HT1080 (cell line): ENCODE results near the gene CTDNEP1. TPM values are rescaled to one million over a fixed set of nuclear protein-coding genes. Genes with fewer than 3 reads are reported as not detected.
"Not testable (repeated sequence)": the region's sequence is repeated elsewhere in the genome, so short reads cannot be mapped to it uniquely, and the experiment has no call there.

Experiments used
- DNase-seq: peaks from one replicate; pipeline ENCODE4 v3.0.0-alpha.2; 2015; ENCODE audit warnings: low read depth
- total RNA-seq: library from RNA; depleted of rRNA; stranded (reverse); fragments of >200 nt; shearing (Covaris generic); gene quantifications from 2 replicates; pipeline ENCODE4 v1.2.3, GENCODE V29; 2014

The CTDNEP1 gene
- total RNA-seq, 1 experiment from 2014 or later = 79.9 TPM

DNA sequence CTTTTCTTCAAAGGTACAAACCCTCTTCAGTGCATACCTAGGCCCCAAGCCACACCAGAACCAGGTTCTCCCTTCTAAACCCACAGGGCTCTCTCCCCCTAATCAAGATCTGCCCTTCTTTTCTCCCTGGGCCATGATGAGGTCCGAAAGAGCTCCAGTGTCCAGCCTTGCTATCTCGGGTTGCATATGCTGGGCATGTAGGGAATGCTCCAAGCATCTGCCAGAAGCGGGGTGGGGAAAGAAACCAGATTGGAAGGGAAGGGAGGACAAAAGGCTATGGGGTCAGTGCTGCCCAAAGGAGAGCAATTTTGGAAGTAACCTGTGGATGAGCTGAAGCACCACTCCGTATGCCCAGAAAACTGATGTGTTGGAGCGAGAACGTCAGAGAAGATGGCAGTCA, 2.3 kb downstream of the CTDNEP1 start:
- no peak for DNase-seq

DNA sequence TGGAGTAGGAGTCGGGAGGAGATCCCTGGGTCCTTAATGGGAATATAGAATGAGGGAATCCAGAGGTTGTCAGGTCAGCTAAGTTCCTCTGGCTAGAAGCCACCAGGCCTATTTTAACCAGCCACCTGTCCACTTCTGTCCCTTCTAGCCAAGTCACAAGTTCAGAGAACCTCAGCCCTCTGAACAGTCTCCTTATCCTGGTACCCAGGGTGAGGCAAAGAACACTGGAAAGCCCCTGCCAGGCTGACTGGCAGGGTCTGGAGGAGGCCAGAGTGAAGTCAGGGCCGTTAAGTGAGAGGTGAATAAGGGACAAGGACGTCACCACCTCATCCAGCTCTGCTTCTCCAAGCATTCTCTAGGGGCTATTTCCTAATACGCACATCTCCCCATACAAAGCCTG, 2.7 kb downstream of the CTDNEP1 start:
- DNase-seq = no peak

DNA sequence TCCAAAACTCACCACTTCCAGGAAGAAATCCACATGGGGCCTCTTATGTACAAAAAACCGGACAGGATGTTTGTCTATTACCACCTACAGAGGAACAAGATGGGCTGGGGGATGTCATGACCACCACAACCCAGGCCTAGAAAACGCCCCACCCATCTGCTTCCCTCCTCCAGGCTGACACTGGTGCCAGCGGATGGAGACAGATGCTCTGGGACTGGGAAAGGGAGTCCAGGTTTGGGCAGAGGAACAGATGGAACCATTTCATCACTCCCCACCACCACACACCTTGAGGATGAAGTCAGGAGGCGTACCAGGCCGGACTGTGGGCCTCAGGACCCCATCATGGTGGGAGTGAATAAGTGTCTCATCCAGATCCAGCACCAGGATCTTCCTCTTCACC, 4.8 kb downstream of the CTDNEP1 start:
- no peak for DNase-seq

DNA sequence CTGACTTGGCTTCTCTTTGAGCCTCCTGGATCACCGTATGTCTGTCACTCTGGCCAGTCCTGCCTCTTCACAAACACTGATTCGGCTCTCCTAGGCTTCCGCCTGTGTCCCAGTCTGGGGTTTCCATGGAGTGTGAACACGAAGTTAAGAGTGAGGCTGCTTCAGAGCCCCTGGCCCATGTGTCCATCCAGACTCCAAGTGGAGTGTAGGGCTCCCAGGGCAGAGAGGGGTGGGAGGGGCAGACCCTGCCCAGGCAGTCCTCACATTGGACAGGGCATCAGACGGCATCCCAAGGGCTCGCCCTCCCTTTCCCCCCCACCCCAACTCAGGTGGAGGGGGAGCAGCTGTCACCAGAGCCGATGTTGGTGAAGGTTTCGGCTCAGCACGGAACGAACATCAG, 7.7 kb downstream of the CTDNEP1 start:
- DNase-seq = not testable (repeated sequence)

DNA sequence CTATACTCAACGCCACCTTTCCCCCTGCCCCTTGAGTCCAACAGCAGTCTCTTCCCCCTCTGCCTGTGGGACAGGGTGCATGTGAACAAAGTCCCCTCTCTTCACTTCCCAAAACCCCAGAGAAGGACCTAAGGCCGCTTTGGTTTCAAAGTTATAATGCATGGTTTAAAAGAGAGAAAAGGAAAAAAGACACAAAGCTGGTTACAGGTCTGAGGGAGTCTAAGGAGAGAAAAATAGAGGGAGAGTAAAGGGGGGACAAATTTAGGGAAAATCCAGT, 8.1 kb downstream of the CTDNEP1 start:
- no peak for DNase-seq

DNA sequence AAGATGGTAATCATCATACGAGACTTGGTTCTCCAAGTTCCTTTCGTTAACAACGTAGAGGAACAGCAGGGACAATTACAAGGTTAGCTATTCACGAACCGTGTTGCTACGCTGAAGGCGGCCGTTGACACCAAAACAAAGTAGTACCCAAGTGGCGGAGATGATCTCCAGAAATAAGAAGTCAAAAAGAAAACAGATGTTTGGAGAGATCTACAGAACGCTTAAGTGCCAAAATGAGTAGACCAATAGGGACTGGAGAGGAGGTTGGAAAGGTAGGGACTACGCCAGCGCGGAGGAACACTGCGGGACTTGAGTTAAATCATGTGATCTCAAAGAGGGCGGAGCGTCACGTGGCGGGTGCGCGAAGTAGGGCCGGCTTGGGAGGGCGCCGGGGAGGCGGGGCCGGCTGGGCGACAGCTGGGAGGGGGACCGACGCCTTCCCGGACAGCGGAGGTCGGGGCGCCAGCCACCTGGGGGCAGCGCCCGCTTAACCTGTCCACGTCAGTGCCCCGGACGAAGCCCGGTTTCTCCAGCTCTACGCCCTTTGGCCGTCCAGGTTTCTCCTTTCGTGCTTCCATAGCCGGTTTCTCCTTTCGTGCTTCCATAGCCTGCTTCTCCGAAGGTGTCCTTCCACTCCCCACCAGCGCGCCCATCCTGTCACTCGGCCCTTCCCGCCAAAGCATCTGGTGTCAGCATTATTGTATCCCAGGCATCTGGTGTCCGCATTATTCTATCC, 8.6 kb downstream of the CTDNEP1 start:
- peak; percentile 83 for DNase-seq

DNA sequence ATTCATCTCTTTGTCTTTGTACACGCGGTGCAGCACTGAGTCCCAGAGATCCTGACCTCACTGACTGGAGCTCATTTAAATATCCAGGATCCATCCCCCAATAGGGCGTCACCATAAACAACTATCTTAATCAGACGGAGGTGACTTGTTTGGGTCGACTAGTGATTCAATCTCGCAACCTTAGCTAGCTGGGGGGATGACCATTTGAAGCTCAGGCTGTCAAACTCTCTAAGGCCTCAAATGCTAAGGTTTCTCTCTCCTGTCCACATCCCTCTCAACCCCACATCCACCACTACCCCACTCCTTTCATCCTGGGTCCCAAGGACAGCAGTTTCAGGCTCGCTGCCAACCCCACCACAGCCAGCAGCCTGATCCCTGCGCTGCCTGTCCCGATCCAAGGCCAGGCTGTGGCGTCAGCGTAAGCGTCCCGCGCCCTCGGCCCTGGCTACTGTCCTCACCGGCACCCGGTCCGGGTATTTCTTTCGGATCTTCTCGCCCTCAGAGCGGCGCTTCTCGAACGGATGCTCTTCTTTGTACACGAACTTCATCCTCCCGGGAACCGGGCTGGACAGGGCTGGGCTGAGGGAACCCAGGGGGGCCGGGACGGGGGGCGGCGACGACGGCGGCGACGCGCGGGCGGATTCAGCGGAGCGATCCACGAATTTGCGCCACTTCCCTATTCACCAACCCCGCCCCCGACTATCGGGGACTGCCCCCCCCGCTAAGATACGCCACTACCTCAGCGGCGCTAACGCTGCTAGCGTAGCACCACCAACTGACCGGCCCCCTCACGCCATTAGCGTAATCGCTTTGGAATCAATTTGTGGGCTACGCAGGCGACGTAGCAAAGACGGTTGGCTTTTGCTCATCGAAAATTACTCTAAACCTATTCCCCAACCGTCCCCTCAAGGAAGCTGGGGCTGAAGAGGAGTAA, 9.5 kb downstream of the CTDNEP1 start, which contains the start of gene GABARAP:
TSS of gene GABARAP (minus strand) at position 667 of the 934 bp plus-strand sequence. CDS start at position 548, 119 bp downstream.
- peak; percentile 82 for DNase-seq

DNA sequence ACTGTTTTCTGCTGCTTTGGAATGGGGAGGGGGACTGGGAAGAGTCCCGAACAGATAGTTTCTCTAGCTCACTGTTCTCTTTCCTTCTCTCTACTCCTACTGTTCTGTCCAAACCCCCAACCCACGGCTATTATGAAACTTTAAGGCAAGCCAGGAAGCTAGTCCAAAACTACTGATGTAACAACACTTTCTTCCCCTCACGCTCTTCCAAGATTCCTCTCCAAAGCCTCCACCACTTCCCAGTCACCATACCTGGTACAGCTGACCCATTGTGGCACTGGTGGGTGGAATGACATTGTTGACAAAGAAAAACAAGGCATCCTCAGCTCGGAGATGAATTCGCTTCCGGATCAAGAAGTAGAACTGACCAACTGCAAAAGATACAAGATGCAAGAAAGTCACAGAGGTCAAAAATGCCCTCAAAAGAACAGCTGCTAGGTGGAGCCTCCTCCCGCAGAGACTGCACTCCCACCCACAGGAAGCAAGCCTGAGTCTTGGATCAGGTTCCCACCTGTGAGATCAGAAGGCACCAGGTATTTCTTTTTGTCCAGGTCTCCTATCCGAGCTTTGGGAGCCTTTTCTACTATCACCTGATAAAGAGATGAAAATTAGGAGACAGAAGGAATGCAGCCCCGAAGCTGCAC, 10.3 kb downstream of the CTDNEP1 start:
- no peak for DNase-seq

DNA sequence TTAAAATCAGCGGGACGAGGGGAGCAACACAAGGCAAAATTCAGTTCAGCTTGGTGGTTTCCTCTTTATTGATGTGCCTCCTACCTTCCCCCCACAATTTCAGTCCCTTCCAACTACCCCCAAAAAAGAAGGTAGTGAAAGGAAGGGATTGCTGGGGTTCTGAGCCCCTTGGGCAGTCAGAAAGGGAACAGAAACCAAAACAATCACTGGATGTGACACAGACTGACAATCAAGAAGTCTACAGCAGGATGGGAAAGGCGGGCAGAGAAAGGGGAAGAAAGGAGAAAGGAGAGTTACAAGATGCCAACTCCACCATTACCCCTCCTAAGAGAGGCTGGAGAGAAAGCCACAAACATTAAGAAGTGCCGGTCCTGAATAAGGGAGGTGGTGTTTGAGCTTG, 11.2 kb downstream of the CTDNEP1 start:
- no peak for DNase-seq

DNA sequence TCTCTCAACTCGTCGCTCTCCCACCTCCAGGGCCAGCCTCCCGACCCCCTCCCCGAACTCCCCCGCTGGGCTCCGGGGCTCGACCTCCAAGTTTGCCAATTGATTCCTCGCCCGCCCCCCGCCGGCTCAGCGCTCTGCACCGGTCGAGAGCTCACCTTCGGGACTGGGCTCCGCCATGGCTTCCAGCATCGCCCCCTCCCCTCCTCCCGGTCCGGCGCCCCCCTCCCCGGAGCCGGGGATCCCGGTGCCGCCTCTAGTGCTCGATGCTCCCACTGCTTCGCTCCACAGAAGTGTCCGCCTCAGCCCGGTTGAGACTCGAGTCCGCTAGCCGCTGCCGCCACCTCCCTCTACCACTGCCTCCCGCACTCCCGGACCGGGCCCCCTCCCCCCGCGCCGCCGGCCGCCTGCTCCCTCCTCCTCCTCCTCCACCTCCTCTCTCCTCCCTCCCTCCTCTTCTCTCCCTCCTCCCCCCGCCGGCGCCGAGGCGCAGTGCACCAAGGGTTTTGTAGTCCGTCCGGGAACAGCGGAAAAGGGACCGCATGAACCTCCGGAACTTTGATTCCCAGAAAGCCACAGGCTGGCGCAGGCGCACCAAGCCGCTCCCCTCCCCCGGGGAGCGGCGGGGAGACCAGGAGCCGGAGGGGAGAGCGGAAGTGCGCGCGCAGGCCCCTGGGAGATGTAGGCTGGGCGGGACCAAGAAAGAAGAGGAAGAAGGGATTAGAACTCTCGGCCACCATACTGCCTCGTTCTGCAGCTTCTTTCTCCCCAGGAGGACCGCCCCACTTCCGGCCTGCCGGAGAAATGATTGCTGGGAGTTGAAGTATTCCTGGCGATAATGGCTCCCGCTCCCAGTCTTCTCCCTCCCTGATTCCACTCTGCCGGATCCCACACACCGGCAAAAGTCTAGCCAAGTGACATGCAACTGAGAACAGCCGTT, 12.2 kb downstream of the CTDNEP1 start, which contains the start of gene PHF23:
TSS of gene PHF23 (minus strand) at position 367 of the 937 bp plus-strand sequence. CDS start at position 189, 178 bp downstream.
- peak; percentile 100 for DNase-seq

DNA sequence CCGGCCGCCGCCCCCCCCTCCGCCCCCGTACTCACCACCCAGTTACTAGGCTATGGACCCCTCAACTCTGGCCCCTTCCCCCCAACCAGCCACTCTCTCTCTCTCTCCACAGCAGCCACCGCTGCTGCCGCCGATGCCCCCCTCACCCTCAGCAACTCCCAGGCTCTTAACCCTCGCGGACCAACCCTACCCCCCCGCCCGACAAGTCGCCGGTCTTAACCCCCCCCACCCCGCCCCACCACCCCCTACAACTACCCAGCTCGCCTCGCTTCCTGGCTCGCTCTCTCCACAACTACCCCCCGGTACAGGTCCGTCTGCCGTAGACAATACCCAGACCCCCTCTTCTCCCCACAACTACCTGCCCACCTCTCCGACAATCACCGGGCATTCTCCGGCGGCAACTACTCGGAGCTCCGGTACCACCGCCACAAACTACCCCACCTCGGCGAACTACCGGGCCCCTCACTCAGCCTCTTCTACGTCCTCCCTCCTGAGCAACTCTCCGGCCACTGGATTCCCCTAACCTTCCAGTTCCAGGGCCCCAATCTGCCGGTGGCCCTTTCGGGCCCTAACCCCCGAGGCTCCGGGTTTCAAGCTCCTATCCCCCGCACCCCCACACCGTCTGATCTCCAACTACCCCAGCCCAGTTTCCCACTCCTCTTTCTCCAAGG, 13.0 kb downstream of the CTDNEP1 start:
- DNase-seq = no peak

DNA sequence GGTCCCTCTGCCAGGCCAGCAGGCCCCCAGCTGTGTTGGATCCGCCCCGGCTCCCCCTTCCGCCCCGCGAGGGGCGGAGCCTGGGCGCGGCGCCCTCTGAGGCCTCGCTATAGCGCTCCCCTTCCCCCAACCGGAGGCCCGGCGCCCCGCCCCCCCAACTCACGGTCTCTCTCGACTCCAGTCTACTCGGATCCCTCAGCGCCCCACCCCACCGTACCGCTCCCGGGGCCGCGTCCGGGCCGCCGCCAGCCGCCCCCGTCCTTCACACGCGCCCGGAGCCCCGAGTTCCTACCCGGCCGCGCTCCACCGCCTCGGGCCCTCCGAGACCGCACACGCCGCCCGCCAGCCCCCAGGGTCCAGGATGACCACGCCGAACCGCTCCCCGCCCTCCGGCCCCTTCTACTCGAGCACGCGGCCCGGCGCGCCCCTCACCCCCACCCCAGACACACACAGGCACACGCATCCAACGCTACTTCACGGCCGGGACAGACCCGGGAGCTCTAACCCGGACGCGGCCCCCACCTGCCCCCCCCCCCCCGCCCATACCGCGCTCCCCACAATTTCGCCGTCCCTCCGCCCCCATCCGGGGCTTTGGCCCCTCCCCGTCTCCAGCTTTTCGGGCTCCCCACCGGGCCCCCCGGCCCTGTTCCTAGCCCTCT, 13.6 kb downstream of the CTDNEP1 start:
- peak; percentile 50 for DNase-seq

DNA sequence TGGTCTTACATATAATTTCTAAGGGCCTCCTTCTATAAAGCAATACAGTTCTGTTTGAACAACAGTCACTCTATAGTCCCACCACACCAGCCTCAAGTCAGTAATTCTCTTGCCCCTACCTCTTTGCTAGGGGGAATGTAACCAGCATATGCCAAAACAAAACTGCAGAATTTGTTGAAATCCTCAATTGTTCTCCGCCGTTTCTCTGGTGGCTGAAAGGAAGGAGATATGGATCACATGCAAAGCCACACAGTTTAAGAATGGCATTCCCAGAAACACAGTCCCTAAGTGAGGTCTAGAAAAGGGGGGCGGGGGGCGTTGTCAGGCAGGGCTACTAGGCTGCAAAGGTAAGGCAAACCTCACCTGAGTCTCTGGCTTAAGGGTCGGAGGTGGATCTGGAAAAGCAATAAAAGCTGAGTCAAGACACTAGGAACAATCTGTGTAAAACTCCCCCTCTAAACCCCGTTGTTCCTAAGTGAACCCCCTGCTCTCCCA, 14.2 kb downstream of the CTDNEP1 start:
- no peak for DNase-seq

DNA sequence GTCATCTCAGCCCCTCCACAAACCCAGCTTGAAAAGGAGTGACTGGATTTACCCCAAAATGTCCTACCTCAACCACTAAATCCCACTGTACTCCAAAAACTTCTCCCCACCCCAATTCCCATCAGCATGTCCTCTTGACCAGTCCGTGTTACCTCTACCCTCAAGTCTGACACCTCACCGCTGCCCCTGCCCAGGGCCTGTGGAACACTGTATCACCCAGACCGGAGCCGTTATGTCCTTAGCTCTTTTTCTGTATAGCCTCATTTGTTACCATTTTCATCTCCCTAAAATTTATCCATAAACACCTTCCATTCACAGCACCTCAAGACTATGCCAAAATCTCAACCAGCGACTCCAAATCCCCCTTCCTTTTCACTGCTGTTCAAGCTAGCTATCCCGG, 14.7 kb downstream of the CTDNEP1 start:
- no peak for DNase-seq

DNA sequence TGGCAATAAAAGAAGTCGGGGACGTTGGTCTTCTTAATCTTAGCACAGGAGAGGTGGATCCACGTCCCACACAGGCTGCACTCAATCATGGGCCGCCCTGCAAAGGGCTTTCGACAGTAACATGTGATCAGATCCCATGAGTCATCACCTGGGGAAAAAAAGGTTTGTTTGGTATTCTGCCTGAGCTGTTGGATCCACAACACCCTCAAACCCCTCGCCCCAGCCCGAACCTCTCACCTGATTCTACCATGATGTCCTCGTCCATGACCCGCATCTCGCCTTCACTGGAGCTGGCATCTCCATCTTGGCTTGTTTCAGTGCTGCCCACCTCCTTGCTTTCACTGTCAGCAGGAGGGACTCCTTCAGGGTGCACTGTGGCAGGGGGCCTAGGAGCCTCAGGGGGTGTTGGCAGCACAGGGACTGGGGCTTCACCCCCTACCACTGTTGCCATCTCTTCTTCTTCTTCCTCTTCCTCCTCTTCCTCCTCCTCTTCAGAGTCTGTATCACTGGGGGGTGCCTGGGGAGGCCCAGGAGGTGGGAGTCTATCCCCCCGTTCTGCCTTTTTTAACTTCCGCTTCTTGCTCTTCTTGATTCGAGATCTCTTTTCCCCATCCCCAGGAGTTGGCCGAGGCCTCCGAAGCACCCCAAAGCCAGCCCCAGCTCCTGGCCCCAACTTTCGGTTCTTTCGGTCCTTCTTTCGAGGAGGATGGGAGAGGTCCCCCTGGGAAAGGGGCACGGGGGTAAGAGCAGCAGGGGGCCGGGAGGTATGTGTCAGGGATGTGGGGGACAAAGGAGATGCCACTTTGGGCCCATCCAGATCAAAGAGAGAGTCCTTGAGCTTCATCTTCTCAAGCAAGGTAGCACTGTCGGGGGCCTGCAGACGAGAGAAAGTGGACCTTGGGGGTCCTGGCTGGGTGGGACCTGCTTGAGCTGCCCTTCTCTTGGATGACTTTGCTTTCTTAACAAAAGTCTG, 15.6 kb downstream of the CTDNEP1 start:
- peak; percentile 66 for DNase-seq

DNA sequence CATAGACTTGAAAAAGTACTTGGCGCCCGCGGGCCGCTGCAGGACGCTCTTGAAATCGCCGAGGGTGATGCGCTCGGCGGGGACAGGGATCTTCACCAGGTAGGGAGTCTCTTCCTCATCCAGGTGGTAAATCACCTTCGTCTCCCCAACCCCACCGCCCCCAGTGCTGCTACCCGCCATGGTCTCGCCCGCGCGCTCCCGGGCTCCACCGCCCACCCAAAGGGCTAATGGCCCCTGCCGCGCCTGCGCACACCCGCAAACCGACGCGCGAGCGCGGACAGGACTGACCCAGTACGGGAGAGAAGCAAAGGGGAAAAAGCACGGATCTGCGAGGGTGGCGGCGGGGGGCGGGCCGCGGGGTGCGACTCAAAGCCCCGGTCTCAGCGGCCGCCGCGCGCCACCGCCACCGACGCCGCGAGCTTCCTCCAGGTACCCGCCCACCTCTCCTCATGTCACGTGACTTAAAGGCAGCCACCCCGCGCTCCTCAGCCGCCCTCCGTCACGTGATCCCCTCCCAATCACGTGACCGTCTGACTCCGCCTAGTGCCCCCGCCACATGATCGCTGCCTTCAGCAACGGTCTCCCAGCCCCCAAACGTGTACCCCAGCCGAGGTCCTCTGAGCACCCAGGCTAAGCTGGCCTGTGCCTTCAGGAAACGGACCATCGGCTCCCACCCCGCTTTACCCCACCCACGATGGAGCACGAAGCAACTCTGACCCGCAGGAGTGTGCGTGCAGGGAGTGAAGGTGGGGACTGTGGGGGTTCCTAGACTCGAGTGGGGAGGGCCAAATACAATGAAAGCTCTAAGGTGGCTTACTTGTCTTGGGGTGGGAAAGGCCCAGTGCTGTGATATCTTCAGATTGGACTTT, 17.2 kb downstream of the CTDNEP1 start, which contains the start of gene DVL2:
TSS of gene DVL2 (minus strand) at position 435 of the 869 bp plus-strand sequence. CDS start at position 180, 255 bp downstream.
- DNase-seq = peak; percentile 95

DNA sequence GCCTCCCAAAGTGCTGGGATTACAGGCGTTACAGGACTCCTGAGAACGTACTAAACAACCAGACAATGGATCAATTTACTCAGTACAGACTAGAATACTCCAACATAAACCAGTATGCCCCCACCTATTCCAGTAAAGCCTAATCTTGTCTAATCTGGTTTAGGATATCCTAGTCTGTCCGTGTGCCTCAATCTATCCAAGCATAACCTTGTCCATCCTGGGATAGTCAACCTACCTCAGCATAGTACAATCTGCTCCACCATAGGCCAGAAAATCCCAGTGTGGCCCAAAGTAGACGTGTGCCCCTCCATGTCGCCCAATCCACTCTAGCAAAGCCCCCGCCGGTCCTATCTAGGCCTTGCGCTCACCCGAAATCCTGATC, 17.8 kb downstream of the CTDNEP1 start:
- no peak for DNase-seq
